H1 (cell line): ENCODE data around the gene KCNC3. TPM values are rescaled to one million over a fixed set of nuclear protein-coding genes. Genes with fewer than 3 reads are reported as not detected.

Experiments
- CTCF ChIA-PET: fragments of 300-600 bp; sonication (Branson Sonifier 250); formaldehyde crosslinking; loops from one replicate; lab custom pipeline; 2021; ENCODE audit not compliant: partially characterized antibody; lab: Charles Lee
- POLR2A ChIA-PET: fragments of 300-600 bp; sonication (Branson Sonifier 250); formaldehyde crosslinking; loops from one replicate; lab custom pipeline; 2021; ENCODE audit warnings: inconsistent platforms; ENCODE audit not compliant: partially characterized antibody; lab: Charles Lee
- DNase-seq, 2 experiments: peaks; one replicate each; pipeline versions ENCODE4 v3.0.0 to v3.0.0-alpha.2; 2010 to 2022; ENCODE audit warnings: low spot score in 2 of 2, low read depth in 1 of 2, mixed read lengths in 1 of 2
- FAIRE-seq: peaks from 2 replicates; lab custom pipeline; 2011; peaks lifted over from hg19 to GRCh38; lab: Jason Lieb, UNC
- H2AFZ ChIP-seq: 2 replicates; pipeline ENCODE4 v1.8.1; 2012; ENCODE audit warnings: low read length, inconsistent platforms
- H2AK5ac ChIP-seq: 2 replicates; pipeline ENCODE4 v1.6.1; 2013; ENCODE audit warnings: low read depth, low read length
- H2BK120ac ChIP-seq: replicated peaks from 2 replicates; pipeline ENCODE3; 2013; ENCODE audit warnings: low read depth, low read length, inconsistent platforms
- H2BK12ac ChIP-seq: 2 replicates; pipeline ENCODE4 v1.6.1; 2013; ENCODE audit warnings: low read depth, low read length
- H2BK15ac ChIP-seq: 2 replicates; pipeline ENCODE4 v1.6.1; 2013; ENCODE audit warnings: low read length
- H2BK20ac ChIP-seq: 2 replicates; pipeline ENCODE4 v1.6.1; 2013; ENCODE audit warnings: low read length
- H2BK5ac ChIP-seq: 2 replicates; pipeline ENCODE4 v1.6.1; 2013; ENCODE audit warnings: low read depth, low read length
- H3K14ac ChIP-seq: 2 replicates; pipeline ENCODE4 v1.6.1; 2013; ENCODE audit warnings: inconsistent platforms; ENCODE audit not compliant: insufficient read length
- H3K18ac ChIP-seq: 2 replicates; pipeline ENCODE4 v1.6.1; 2013; ENCODE audit warnings: low read length; ENCODE audit errors: extremely low read depth
- H3K23ac ChIP-seq: 2 replicates; pipeline ENCODE4 v1.6.1; 2013; ENCODE audit warnings: inconsistent platforms; ENCODE audit not compliant: insufficient read length
- H3K23me2 ChIP-seq: 2 replicates; pipeline ENCODE4 v1.6.1; 2013; ENCODE audit warnings: low read depth, low read length
- H3K27ac ChIP-seq: 2 replicates; pipeline ENCODE4 v1.6.1; 2011; ENCODE audit warnings: low read depth, low read length, inconsistent platforms
- H3K27me3 ChIP-seq, 4 experiments: replicated peaks in 1 of 4; 1 replicate in 1 of 4; 2 replicates in 3 of 4; pipeline versions ENCODE4 v1.6.1 to v1.8.1; 2011 to 2013; ENCODE audit warnings: low read length in 3 of 4, mild to moderate bottlenecking in 3 of 4, inconsistent platforms in 2 of 4, mixed read lengths in 2 of 4, moderate library complexity in 1 of 4; ENCODE audit not compliant: control insufficient read depth in 3 of 4, insufficient read depth in 3 of 4; ENCODE audit errors: extremely low read depth in 1 of 4
- H3K36me3 ChIP-seq, 4 experiments: 2 replicates each; pipeline versions ENCODE4 v1.6.1 to v1.8.1; 2011 to 2013; ENCODE audit warnings: mild to moderate bottlenecking in 4 of 4, low read length in 3 of 4, moderate library complexity in 2 of 4, control low read depth in 1 of 4, inconsistent platforms in 1 of 4; ENCODE audit not compliant: insufficient read depth in 4 of 4, control insufficient read depth in 2 of 4
- H3K4ac ChIP-seq: replicated peaks from 2 replicates; pipeline ENCODE3; 2013; ENCODE audit warnings: low read length, low read depth, mixed read lengths, inconsistent platforms; ENCODE audit not compliant: insufficient read length
- H3K4me1 ChIP-seq, 4 experiments: replicated peaks in 1 of 4; 1 replicate in 1 of 4; 2 replicates in 3 of 4; pipeline versions ENCODE4 v1.6.1 to v1.8.1; 2011 to 2013; ENCODE audit warnings: low read length in 3 of 4, inconsistent platforms in 2 of 4, mixed read lengths in 1 of 4; ENCODE audit not compliant: insufficient read depth in 4 of 4, control insufficient read depth in 3 of 4
- H3K4me2 ChIP-seq, 2 experiments: 2 replicates each; pipeline versions ENCODE4 v1.6.1 to v1.8.1; 2011 to 2013; ENCODE audit warnings: low read depth in 2 of 2, low read length in 2 of 2, control low read depth in 1 of 2, inconsistent platforms in 1 of 2, mild to moderate bottlenecking in 1 of 2; ENCODE audit not compliant: insufficient read depth in 1 of 2
- H3K4me3 ChIP-seq, 4 experiments: fragments of 200-600, 300-600 bp in 1 of 4; sonication (generic), shearing (Covaris generic), sonication (Bioruptor Twin) in 1 of 4; 2 replicates each; pipeline versions ENCODE4 v1.5.1 to v1.8.1; 2011 to 2016; ENCODE audit warnings: low read length in 4 of 4, low read depth in 3 of 4, control low read depth in 2 of 4, inconsistent platforms in 2 of 4, mild to moderate bottlenecking in 2 of 4, mixed read lengths in 1 of 4, moderate library complexity in 1 of 4; ENCODE audit not compliant: insufficient read depth in 2 of 4; ENCODE audit errors: extremely low read depth in 1 of 4
- H3K56ac ChIP-seq: replicated peaks from 2 replicates; pipeline ENCODE3; 2013; ENCODE audit warnings: low read depth, mild to moderate bottlenecking, mixed read lengths, low read length, inconsistent platforms; ENCODE audit not compliant: insufficient read length
- H3K79me1 ChIP-seq: 2 replicates; pipeline ENCODE4 v1.6.1; 2013; ENCODE audit warnings: low read depth, low read length, control low read depth
- H3K79me2 ChIP-seq, 2 experiments: 2 replicates each; pipeline versions ENCODE4 v1.6.1 to v1.8.1; 2012 to 2013; ENCODE audit warnings: low read length in 2 of 2, mild to moderate bottlenecking in 2 of 2, inconsistent platforms in 1 of 2; ENCODE audit not compliant: insufficient read depth in 2 of 2, control insufficient read depth in 1 of 2
- H3K9ac ChIP-seq, 4 experiments: replicated peaks in 1 of 4; 1 replicate in 1 of 4; 2 replicates in 3 of 4; pipeline versions ENCODE4 v1.6.1 to v1.8.1; 2011 to 2013; ENCODE audit warnings: low read depth in 3 of 4, low read length in 3 of 4, control low read depth in 2 of 4, mild to moderate bottlenecking in 2 of 4, moderate library complexity in 2 of 4, inconsistent platforms in 1 of 4; ENCODE audit errors: extremely low read depth in 1 of 4
- H3K9me3 ChIP-seq, 2 experiments: 2 replicates each; pipeline versions ENCODE4 v1.6.1 to v1.8.1; 2012 to 2013; ENCODE audit warnings: mild to moderate bottlenecking in 2 of 2, moderate library complexity in 2 of 2, control low read depth in 1 of 2, inconsistent platforms in 1 of 2, low read depth in 1 of 2, low read length in 1 of 2, mixed read lengths in 1 of 2; ENCODE audit not compliant: insufficient read depth in 2 of 2
- H4K20me1 ChIP-seq, 2 experiments: replicated peaks in 1 of 2; 2 replicates each; pipeline versions ENCODE3 to v1.8.1; 2011 to 2013; ENCODE audit warnings: inconsistent platforms in 2 of 2, low read length in 2 of 2, mild to moderate bottlenecking in 1 of 2; ENCODE audit not compliant: insufficient read depth in 2 of 2, control insufficient read depth in 1 of 2
- H4K5ac ChIP-seq: 2 replicates; pipeline ENCODE4 v1.6.1; 2013; ENCODE audit warnings: low read length, low read depth, mixed read lengths, inconsistent platforms; ENCODE audit not compliant: insufficient read length
- H4K8ac ChIP-seq: 2 replicates; pipeline ENCODE4 v1.8.0; 2013; ENCODE audit warnings: mild to moderate bottlenecking, moderate library complexity, low read length, inconsistent platforms; ENCODE audit not compliant: insufficient read depth; ENCODE audit errors: extremely low read depth
- H4K91ac ChIP-seq: replicated peaks from 2 replicates; pipeline ENCODE3; 2013; ENCODE audit warnings: low read length, mixed read lengths, inconsistent platforms; ENCODE audit not compliant: insufficient read length
- BACH1 ChIP-seq: IDR thresholded peaks from 2 replicates; pipeline ENCODE4 v1.6.1; 2012; ENCODE audit warnings: low read length, improper control_type of control experiment
- BCL11A ChIP-seq, 2 experiments: IDR thresholded peaks; one replicate each; pipeline ENCODE4 v1.6.1; 2011; ENCODE audit warnings: low read depth in 2 of 2, low read length in 2 of 2, mild to moderate bottlenecking in 2 of 2
- BRCA1 ChIP-seq: IDR thresholded peaks from 2 replicates; pipeline ENCODE4 v1.6.1; 2012; ENCODE audit warnings: low read depth, low read length, improper control_type of control experiment
- CBX5 ChIP-seq: fragments of 300-800, 300-1000 bp; sonication (generic); IDR thresholded peaks from 2 replicates; pipeline ENCODE4 v1.7.1; 2016; ENCODE audit warnings: antibody characterized with exemption, low read length, low read depth
- CTBP2 ChIP-seq: IDR thresholded peaks from 2 replicates; pipeline ENCODE4 v1.7.0; 2011; ENCODE audit warnings: borderline replicate concordance, mild to moderate bottlenecking, moderate library complexity, mixed read lengths, low read length; ENCODE audit not compliant: insufficient read depth, insufficient read length
- E2F6 ChIP-seq: IDR thresholded peaks from 2 replicates; pipeline ENCODE4 v1.6.1; 2012; ENCODE audit warnings: inconsistent platforms
- HDAC2 ChIP-seq, 2 experiments: fragments of 300-600 bp in 1 of 2; sonication (generic) in 1 of 2; IDR thresholded peaks; 2 replicates each; pipeline ENCODE4 v1.6.1; 2011 to 2012; ENCODE audit warnings: low read depth in 2 of 2, low read length in 2 of 2, mild to moderate bottlenecking in 2 of 2, moderate library complexity in 2 of 2, borderline replicate concordance in 1 of 2, inconsistent platforms in 1 of 2
- KDM5A ChIP-seq: fragments of 200-600 bp; IDR thresholded peaks from 2 replicates; pipeline ENCODE4 v1.7.1; 2012; ENCODE audit warnings: mild to moderate bottlenecking, low read length, inconsistent platforms, mixed read lengths
- MAX ChIP-seq: IDR thresholded peaks from 2 replicates; pipeline ENCODE4 v1.6.1; 2012; ENCODE audit warnings: inconsistent platforms
- POLR2A ChIP-seq, 2 experiments: IDR thresholded peaks; 1 replicate in 1 of 2; 2 replicates in 1 of 2; pipeline ENCODE4 v1.6.1; 2011; ENCODE audit warnings: low read depth in 2 of 2, low read length in 2 of 2, mild to moderate bottlenecking in 2 of 2; ENCODE audit errors: control extremely low read depth in 1 of 2
- RAD21 ChIP-seq, 2 experiments: IDR thresholded peaks in 1 of 2; conservative IDR thresholded peaks in 1 of 2; 2 replicates each; pipeline ENCODE4 v1.6.1; 2011; ENCODE audit warnings: low read depth in 2 of 2, low read length in 2 of 2, improper control_type of control experiment in 1 of 2, inconsistent platforms in 1 of 2, mild to moderate bottlenecking in 1 of 2, moderate library complexity in 1 of 2
- YY1 ChIP-seq: IDR thresholded peaks from 2 replicates; pipeline ENCODE4 v1.6.1; 2011; ENCODE audit warnings: low read depth, mild to moderate bottlenecking, low read length
- ZNF274 ChIP-seq: IDR thresholded peaks from 2 replicates; pipeline ENCODE4 v1.7.0; 2012; ENCODE audit warnings: low read length, borderline replicate concordance; ENCODE audit errors: extremely low read depth
- WGBS, 2 experiments: shearing (Covaris generic) in 1 of 2; methylation state at CpG; one replicate each; pipeline versions ENCODE4 v1.1.6 to v1.1.7; 2013 to 2015; ENCODE audit warnings: low lambda C conversion rate in 2 of 2, mixed read lengths in 2 of 2, inconsistent platforms in 1 of 2, low coverage in 1 of 2, missing lambda C conversion rate in 1 of 2; ENCODE audit not compliant: insufficient replicate concordance in 2 of 2, insufficient coverage in 1 of 2, insufficient read length in 1 of 2; ENCODE audit errors: extremely low coverage in 1 of 2, missing lambda C conversion rate in 1 of 2; 5-methylcytosine and 5-hydroxymethylcytosine counted together
- polyA plus RNA-seq, 7 experiments: library from polyadenylated mRNA; depleted of rRNA in 3 of 7; stranded (reverse) in 5 of 7; unstranded in 2 of 7; fragments of >200 nt in 5 of 7; fragments of 200-250 nt in 2 of 7; gene quantifications; 1 replicate in 5 of 7; 2 replicates in 1 of 7; 4 replicates in 1 of 7; pipeline versions ENCODE4 v1.2.1 to v1.2.3, GENCODE V29; 2011 to 2013; ENCODE audit warnings: missing spikeins in 2 of 7, mixed read lengths in 2 of 7
- total RNA-seq: library from RNA; stranded (reverse); fragmentation: NEBNext Ultra II Directional; extraction: Animal tissue kit (Norgen Biotek cat#: 25700); gene quantifications from 2 replicates; pipeline ENCODE4 v1.2.1, GENCODE V29; 2021

Gene KCNC3
- total and polyA plus RNA-seq, 2 of the 8 experiments (the other 6 are each of a cell fraction or from before 2014, with no cell fraction given): 3.9 to 7.2 TPM

- no peak for FAIRE-seq
- Histone ChIP-seq H3K27ac (no peak overlapping the region), H3K4me2 (no peak overlapping the region), H3K23ac (no peak overlapping the region), H3K79me1 (no peaks in the 10 kb centered on the region), H3K4ac (no peak overlapping the region), H3K23me2 (no peaks in the 10 kb centered on the region), H2BK5ac (no peak overlapping the region), H2BK12ac (no peak overlapping the region), H3K14ac (no peak overlapping the region), H3K27me3 (no peaks in the 10 kb centered on the region; a peak in 1 of 7 replicates), H4K91ac (no peak overlapping the region), H3K9me3 (no peaks in the 10 kb centered on the region), H2BK120ac (no peak overlapping the region), H2BK20ac (no peak overlapping the region), H2AK5ac (no peak overlapping the region), H3K56ac (no peak overlapping the region), H4K8ac (no peak overlapping the region), H3K4me1 (no peaks in the 10 kb centered on the region), H4K20me1 (no peaks in the 10 kb centered on the region), H3K4me3 (no peak overlapping the region), H2AFZ (no peak overlapping the region), H4K5ac (no peak overlapping the region), H3K9ac (no peak overlapping the region), H3K79me2 (no peaks in the 10 kb centered on the region), H3K18ac (no peak overlapping the region), H2BK15ac (no peak overlapping the region), H3K36me3 (peaks cover 0 to 13% (median 5%) of the 10 kb centered on the region in 4 experiments; a peak in 3 of 8 replicates)
- POLR2A ChIA-PET: interaction anchor here (1.5 kb wide), 1 partner anchor 10 kb away, joined by 5 read pairs; no protein-coding TSS in a partner anchor
- CTCF ChIA-PET: interaction anchor here (1.2 kb wide), 1 partner anchor 21 kb away, joined by 4 read pairs; no protein-coding TSS in a partner anchor
- no peak for DNase-seq
- WGBS, 2 experiments: 86% methylated on average over 2 of the region's 2 CpGs; no CpG with 5 or more reads in 1 of the 2 experiments
- TF ChIP-seq HDAC2 (IDR thresholded peaks at IDR 0.05; ENCODE audit: borderline replicate concordance in 1 of 2, low read depth in 2 of 2, low read length in 2 of 2) (no peak), CTBP2 (no peak), MAX (no peak), YY1 (no peak), RAD21 (IDR thresholded peaks at IDR 0.05 in 1 of 2, conservative IDR thresholded peaks at IDR 0.05 in 1 of 2; ENCODE audit: low read depth in 2 of 2, low read length in 2 of 2) (no peak), BRCA1 (no peak), KDM5A (no peak), E2F6 (no peak), POLR2A (IDR thresholded peaks at IDR 0.05; ENCODE audit: control extremely low read depth in 1 of 2, low read depth in 2 of 2, low read length in 2 of 2) (no peak), BACH1 (no peak), BCL11A (IDR thresholded peaks at IDR 0.05; ENCODE audit: low read depth in 2 of 2, low read length in 2 of 2) (no peak), CBX5 (no peak), ZNF274 (no peak)
These were observed 29.1 kb downstream of the KCNC3 start for GRCh38 chr19:50300051-50300450.
